Esophagus muscularis mucosa (tissue), 4 donors: ENCODE data around the gene STAB2. TPM values are rescaled to one million over a fixed set of nuclear protein-coding genes. Genes with fewer than 3 reads are reported as not detected.
A peak's percentile ranks its signal among the peaks of the same experiment; 100 is the strongest.

Experiments used
- DNase-seq: peaks from one replicate; pipeline ENCODE4 v3.0.0-alpha.2; 2017; ENCODE audit errors: extremely low spot score
- H3K27ac ChIP-seq, 4 donors: fragments of 200-600 bp; sonication (generic); replicated peaks in 1 of 4; 1 replicate in 3 of 4; 2 replicates in 1 of 4; pipeline ENCODE4 v1.5.1; 2016 to 2019; ENCODE audit warnings: mild to moderate bottlenecking in 1 of 4
- H3K27me3 ChIP-seq, 4 donors: fragments of 200-600 bp; sonication (generic); one replicate each; pipeline versions ENCODE4 v1.5.1 to v1.6.0; 2016 to 2019
- H3K36me3 ChIP-seq, 4 donors: fragments of 200-600 bp; sonication (generic); one replicate each; pipeline ENCODE4 v1.5.1; 2016 to 2019
- H3K4me1 ChIP-seq, 4 donors: fragments of 200-600 bp; sonication (generic); one replicate each; pipeline ENCODE4 v1.5.1; 2016 to 2019
- H3K4me3 ChIP-seq, 4 donors: fragments of 200-600 bp; sonication (generic); 1 replicate in 2 of 4; 2 replicates in 2 of 4; pipeline ENCODE4 v1.5.1; 2016 to 2019; ENCODE audit warnings: mild to moderate bottlenecking in 4 of 4, moderate library complexity in 1 of 4
- H3K9me3 ChIP-seq, 4 donors: fragments of 200-600 bp; sonication (generic); 1 replicate in 3 of 4; 2 replicates in 1 of 4; pipeline ENCODE4 v1.5.1; 2016 to 2019
- CTCF ChIP-seq, 3 experiments: fragments of 200-600 bp in 2 of 3; fragments of 450-650 bp in 1 of 3; sonication (generic) in 2 of 3; IDR thresholded peaks; one replicate each; pipeline ENCODE4 v1.5.1; 2017 to 2019; ENCODE audit warnings: antibody characterized with exemption in 3 of 3, mild to moderate bottlenecking in 2 of 3, moderate library complexity in 1 of 3
- EP300 ChIP-seq: sonication (generic); formaldehyde crosslinking; IDR thresholded peaks from one replicate; pipeline ENCODE4 v1.6.1; 2017; ENCODE audit warnings: antibody characterized with exemption
- POLR2A ChIP-seq: fragments of 450-650 bp; IDR thresholded peaks from one replicate; pipeline ENCODE4 v1.6.1; 2017; ENCODE audit warnings: antibody characterized with exemption, moderate library complexity, mild to moderate bottlenecking, low read depth
- POLR2AphosphoS5 ChIP-seq, 2 donors: sonication (generic); formaldehyde crosslinking; IDR thresholded peaks; one replicate each; pipeline ENCODE4 v1.6.1; 2017; ENCODE audit warnings: antibody characterized with exemption in 2 of 2
- WGBS: methylation state at CpG from one replicate; pipeline ENCODE4 v1.1.5; 2018; 5-methylcytosine and 5-hydroxymethylcytosine counted together
- intact Hi-C: fragments of 100-400 bp; cut with DNase I; formaldehyde crosslinking; loops from one replicate; pipeline ENCODE4 v1.15.1; 2023
- total RNA-seq, 4 donors: library from RNA; depleted of rRNA; stranded (reverse); fragments of >200 nt; gene quantifications; one replicate each; pipeline versions ENCODE4 v1.1.0 to v1.2.1, GENCODE V29; 2016

STAB2 gene
- total RNA-seq, 4 donors from 2014 or later = under 0.01 to 0.50 (median 0.29) TPM; not detected in 1

DNA sequence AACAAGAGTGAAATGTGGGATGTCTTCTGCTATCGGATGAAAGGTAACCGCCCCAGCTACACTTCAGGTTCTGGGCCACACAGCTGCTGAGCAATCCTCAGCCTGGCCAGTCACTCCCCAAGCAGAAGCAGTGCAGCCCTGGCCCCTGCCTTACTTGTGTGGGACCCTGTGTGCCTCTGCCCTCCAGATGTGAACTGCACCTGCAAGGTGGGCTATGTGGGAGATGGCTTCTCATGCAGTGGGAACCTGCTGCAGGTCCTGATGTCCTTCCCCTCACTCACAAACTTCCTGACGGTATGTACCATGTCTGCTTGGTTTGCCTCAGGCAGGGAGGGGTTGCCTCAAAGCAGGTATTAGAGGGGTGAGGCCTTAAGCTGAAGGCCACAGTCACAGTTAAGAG is 168.4 kb downstream of the STAB2 start:
- no peak for TF ChIP-seq EP300
- TF ChIP-seq CTCF (IDR thresholded peaks at IDR 0.05) = no peak
- TF ChIP-seq POLR2AphosphoS5 (IDR thresholded peaks at IDR 0.05) = no peak
- TF ChIP-seq POLR2A = no peak
- no peak for DNase-seq
- intact Hi-C loops = loop anchor here (5.0 kb wide), 1 partner anchor 128 kb away; no protein-coding TSS in a partner anchor
- H3K9me3 ChIP-seq = no peaks in the 10 kb centered on the region
- no peaks in the 10 kb centered on the region for H3K27me3 ChIP-seq
- H3K27ac ChIP-seq = no peak overlapping the region
- H3K4me3 ChIP-seq = no peak overlapping the region
- no peaks in the 10 kb centered on the region for H3K4me1 ChIP-seq
- WGBS = no CpG with 5 or more reads among the region's 3 CpGs
- H3K36me3 ChIP-seq = peaks cover 0 to 56% (median 23%) of the 10 kb centered on the region in 4 donors

GRCh38 chr12:103756443-103756842 is 169.4 kb downstream of the STAB2 start:
- DNase-seq = no peak
- no peaks in the 10 kb centered on the region for H3K4me1 ChIP-seq
- H3K4me3 ChIP-seq = no peak overlapping the region
- 94% methylated on average over 5 of the region's 5 CpGs for WGBS
- H3K27me3 ChIP-seq = no peaks in the 10 kb centered on the region
- H3K36me3 ChIP-seq = peaks cover 0 to 66% (median 29%) of the 10 kb centered on the region in 4 donors
- intact Hi-C loops = loop anchor here (5.0 kb wide), 1 partner anchor 129 kb away; no protein-coding TSS in a partner anchor
- H3K9me3 ChIP-seq = no peaks in the 10 kb centered on the region
- TF ChIP-seq CTCF (IDR thresholded peaks at IDR 0.05) = no peak
- no peak for TF ChIP-seq EP300
- H3K27ac ChIP-seq = no peak overlapping the region

- DNase-seq = no peak
- TF ChIP-seq CTCF (IDR thresholded peaks at IDR 0.05) (no peak), POLR2AphosphoS5 (IDR thresholded peaks at IDR 0.05) (peak in 1 of 2 donors; percentile 8)
- 95% methylated on average over 1 of the region's 1 CpG for WGBS
- H3K4me3 ChIP-seq = no peak overlapping the region
- no peak overlapping the region for H3K27ac ChIP-seq
- H3K27me3 ChIP-seq = no peaks in the 10 kb centered on the region
- no peaks in the 10 kb centered on the region for H3K9me3 ChIP-seq
- H3K36me3 ChIP-seq = peaks cover 0 to 74% (median 37%) of the 10 kb centered on the region in 4 donors
- intact Hi-C loops = loop anchor here (5.0 kb wide), 1 partner anchor 130 kb away; no protein-coding TSS in a partner anchor
- H3K4me1 ChIP-seq = no peaks in the 10 kb centered on the region
Observed at GRCh38 chr12:103757248-103757647, 170.2 kb downstream of the STAB2 start.

DNA sequence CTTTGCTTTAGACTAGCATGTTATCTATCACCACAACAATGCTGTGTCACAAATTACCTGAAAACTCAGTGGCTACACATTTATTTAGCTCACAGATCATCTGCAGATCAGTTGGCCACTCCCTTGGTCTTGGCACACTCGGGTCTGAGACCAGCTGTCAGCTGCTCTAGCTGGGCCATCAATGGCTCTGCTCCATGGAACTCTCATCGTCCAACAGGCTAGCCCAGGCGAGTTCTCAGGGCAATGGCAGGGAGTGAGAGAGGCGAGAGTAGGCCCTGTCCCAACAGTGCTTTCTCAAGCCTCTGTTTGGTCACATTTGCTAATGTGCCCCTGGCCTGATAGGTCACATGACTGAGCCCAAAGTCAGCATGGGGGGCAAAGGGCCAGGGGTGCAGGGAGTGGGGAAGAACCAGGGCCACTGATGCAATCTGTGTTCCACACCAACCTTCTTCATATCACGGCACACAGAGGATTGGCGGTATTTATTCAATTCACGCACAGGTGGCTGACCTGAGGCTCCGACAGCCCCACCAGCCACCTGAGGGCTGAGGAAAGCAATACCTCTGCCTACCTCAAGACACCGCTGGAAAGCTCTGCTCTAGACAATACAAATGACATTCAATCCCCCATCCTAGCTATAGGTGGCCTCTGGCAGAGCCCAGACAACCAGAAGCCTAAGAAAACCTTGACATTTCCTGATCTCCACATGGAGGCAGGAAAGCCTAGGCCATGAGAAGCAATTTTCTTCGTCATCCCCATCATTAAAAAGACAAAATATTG is 171.4 kb downstream of the STAB2 start:
- TF ChIP-seq POLR2A (no peak), EP300 (no peak), CTCF (IDR thresholded peaks at IDR 0.05) (no peak), POLR2AphosphoS5 (IDR thresholded peaks at IDR 0.05) (no peak)
- no peak for DNase-seq
- 79% methylated on average over 6 of the region's 10 CpGs for WGBS
- intact Hi-C loops = loop anchor here (5.0 kb wide), 1 partner anchor 131 kb away; no protein-coding TSS in a partner anchor
- Histone ChIP-seq H3K36me3 (peaks cover 0 to 81% (median 49%) of the 10 kb centered on the region in 4 donors), H3K9me3 (no peaks in the 10 kb centered on the region), H3K4me3 (no peak overlapping the region), H3K4me1 (no peaks in the 10 kb centered on the region), H3K27ac (no peak overlapping the region), H3K27me3 (no peaks in the 10 kb centered on the region)
